Ovary (tissue), 3 donors: Measurements from ENCODE around the gene NSMF.

Experiments
- EP300 ChIP-seq: sonication (generic); formaldehyde crosslinking; IDR thresholded peaks from one replicate; pipeline ENCODE4 v1.6.1; 2017; ENCODE audit warnings: antibody characterized with exemption
- TF ChIP-seq, protein P1 (sequence below), 3 donors: fragments of 450-650 bp in 2 of 3; fragments of 200-600 bp in 1 of 3; IDR thresholded peaks; one replicate each; pipeline versions ENCODE4 v1.5.1 to v1.8.0; 2016 to 2022; ENCODE audit warnings: antibody characterized with exemption in 3 of 3, mild to moderate bottlenecking in 1 of 3
- donor health status: DM: no; HTN: no; CAD: no.

DNA sequence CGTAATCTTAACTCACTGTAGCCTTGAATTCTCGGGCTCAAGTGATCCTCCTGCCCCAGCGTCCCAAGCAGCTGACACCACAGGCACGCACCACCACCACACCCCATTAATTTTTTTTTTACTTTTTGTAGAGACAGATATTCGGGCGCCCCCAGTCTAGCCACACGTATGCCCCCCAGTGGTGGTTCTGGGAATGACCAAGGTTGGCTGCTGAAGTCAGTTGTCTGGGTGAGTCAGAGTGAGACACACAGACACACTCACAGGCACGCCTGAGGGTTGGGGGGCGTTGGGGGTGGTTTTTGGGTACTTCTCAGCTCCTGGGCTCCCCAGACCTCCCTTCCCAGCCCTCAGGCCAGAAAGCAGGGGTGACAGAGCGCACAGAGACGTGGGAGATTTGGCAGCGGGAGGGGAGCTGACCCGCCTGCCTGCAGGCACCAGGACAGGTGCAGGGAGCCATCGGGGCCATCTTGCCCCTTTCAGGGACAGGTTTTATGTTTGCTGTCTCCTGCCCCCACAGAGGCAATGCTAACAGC lies 13.8 kb downstream of the NSMF start:
- TF ChIP-seq, protein P1, sequence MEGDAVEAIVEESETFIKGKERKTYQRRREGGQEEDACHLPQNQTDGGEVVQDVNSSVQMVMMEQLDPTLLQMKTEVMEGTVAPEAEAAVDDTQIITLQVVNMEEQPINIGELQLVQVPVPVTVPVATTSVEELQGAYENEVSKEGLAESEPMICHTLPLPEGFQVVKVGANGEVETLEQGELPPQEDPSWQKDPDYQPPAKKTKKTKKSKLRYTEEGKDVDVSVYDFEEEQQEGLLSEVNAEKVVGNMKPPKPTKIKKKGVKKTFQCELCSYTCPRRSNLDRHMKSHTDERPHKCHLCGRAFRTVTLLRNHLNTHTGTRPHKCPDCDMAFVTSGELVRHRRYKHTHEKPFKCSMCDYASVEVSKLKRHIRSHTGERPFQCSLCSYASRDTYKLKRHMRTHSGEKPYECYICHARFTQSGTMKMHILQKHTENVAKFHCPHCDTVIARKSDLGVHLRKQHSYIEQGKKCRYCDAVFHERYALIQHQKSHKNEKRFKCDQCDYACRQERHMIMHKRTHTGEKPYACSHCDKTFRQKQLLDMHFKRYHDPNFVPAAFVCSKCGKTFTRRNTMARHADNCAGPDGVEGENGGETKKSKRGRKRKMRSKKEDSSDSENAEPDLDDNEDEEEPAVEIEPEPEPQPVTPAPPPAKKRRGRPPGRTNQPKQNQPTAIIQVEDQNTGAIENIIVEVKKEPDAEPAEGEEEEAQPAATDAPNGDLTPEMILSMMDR (IDR thresholded peaks at IDR 0.05): peak; percentile 43 to 68 (median 54)
- TF ChIP-seq EP300: no peak
